ENCODE results near the gene MEIS2. TPM values are rescaled to one million over a fixed set of nuclear protein-coding genes. Genes with fewer than 3 reads are reported as not detected.

MEIS2 gene
- total RNA-seq, 1 experiment from 2014 or later: 17.5 TPM

- Histone ChIP-seq H3K4me1 (ENCODE audit: insufficient read depth, low read length) (no peaks in the 10 kb centered on the region), H4K20me1 (ENCODE audit: low read length) (no peaks in the 10 kb centered on the region), H3K9me3 (ENCODE audit: low read length) (no peaks in the 10 kb centered on the region), H3F3A (ENCODE audit: low read length, unreplicated experiment) (no peaks in the 10 kb centered on the region), H3K4me3 (ENCODE audit: low read length) (no peak overlapping the region), H3K27ac (ENCODE audit: low read length) (no peak overlapping the region), H2AFZ (ENCODE audit: low read length) (no peak overlapping the region), H3K9me2 (replicated peaks; ENCODE audit: low read length) (no peaks in the 10 kb centered on the region), H3K27me3 (ENCODE audit: low read length) (no peaks in the 10 kb centered on the region), H3K9ac (ENCODE audit: low read length) (no peak overlapping the region), H3K4me2 (ENCODE audit: low read length) (no peak overlapping the region), H3K36me3 (ENCODE audit: low read depth, low read length) (no peaks in the 10 kb centered on the region), H3K79me2 (ENCODE audit: low read length) (no peaks in the 10 kb centered on the region)
- POLR2A ChIA-PET (ENCODE audit: unreplicated experiment): no interaction called here
- DNase-seq: no peak
- CTCF ChIA-PET: no interaction called here
- no TSS peak for BruUV-seq (replicated peaks)
- intact Hi-C loops (cut with micrococcal nuclease): no loop called here
- TF ChIP-seq CTCF (conservative IDR thresholded peaks at IDR 0.05; ENCODE audit: low read depth, low read length) (no peak), EZH2 (IDR thresholded peaks at IDR 0.05; ENCODE audit: low read length, unreplicated experiment) (no peak), EZH2phosphoT487 (IDR thresholded peaks at IDR 0.05; ENCODE audit: borderline replicate concordance, low read length) (no peak)
- no peak for ATAC-seq
Observed at GRCh38 chr15:36932070-36932469, 168.3 kb downstream of the MEIS2 start.

- Histone ChIP-seq H3F3A (ENCODE audit: low read length, unreplicated experiment) (no peaks in the 10 kb centered on the region), H3K9ac (ENCODE audit: low read length) (no peak overlapping the region), H3K27me3 (ENCODE audit: low read length) (no peaks in the 10 kb centered on the region), H2AFZ (ENCODE audit: low read length) (no peak overlapping the region), H3K27ac (ENCODE audit: low read length) (no peak overlapping the region), H3K4me3 (ENCODE audit: low read length) (no peak overlapping the region), H3K9me2 (replicated peaks; ENCODE audit: low read length) (no peaks in the 10 kb centered on the region), H4K20me1 (ENCODE audit: low read length) (no peaks in the 10 kb centered on the region), H3K9me3 (ENCODE audit: low read length) (no peaks in the 10 kb centered on the region), H3K4me1 (ENCODE audit: insufficient read depth, low read length) (no peaks in the 10 kb centered on the region), H3K36me3 (ENCODE audit: low read depth, low read length) (no peaks in the 10 kb centered on the region), H3K79me2 (ENCODE audit: low read length) (no peaks in the 10 kb centered on the region), H3K4me2 (ENCODE audit: low read length) (no peak overlapping the region)
- BruUV-seq (replicated peaks): no TSS peak
- ChIA-PET CTCF (no interaction called here), POLR2A (ENCODE audit: unreplicated experiment) (no interaction called here)
- TF ChIP-seq CTCF (conservative IDR thresholded peaks at IDR 0.05; ENCODE audit: low read depth, low read length) (no peak), EZH2phosphoT487 (IDR thresholded peaks at IDR 0.05; ENCODE audit: borderline replicate concordance, low read length) (no peak), EZH2 (IDR thresholded peaks at IDR 0.05; ENCODE audit: low read length, unreplicated experiment) (no peak)
- intact Hi-C loops (cut with micrococcal nuclease): no loop called here
- DNase-seq (no peak), ATAC-seq (no peak)
Observed at GRCh38 chr15:36931434-36931833, 168.9 kb downstream of the MEIS2 start.

- Histone ChIP-seq H4K20me1 (ENCODE audit: low read length) (no peaks in the 10 kb centered on the region), H3K9me2 (replicated peaks; ENCODE audit: low read length) (no peaks in the 10 kb centered on the region), H2AFZ (ENCODE audit: low read length) (no peak overlapping the region), H3K36me3 (ENCODE audit: low read depth, low read length) (no peaks in the 10 kb centered on the region), H3K79me2 (ENCODE audit: low read length) (no peaks in the 10 kb centered on the region), H3K27me3 (ENCODE audit: low read length) (no peaks in the 10 kb centered on the region), H3K4me2 (ENCODE audit: low read length) (no peak overlapping the region), H3K9ac (ENCODE audit: low read length) (no peak overlapping the region), H3K9me3 (ENCODE audit: low read length) (no peaks in the 10 kb centered on the region), H3K4me3 (ENCODE audit: low read length) (no peak overlapping the region), H3F3A (ENCODE audit: low read length, unreplicated experiment) (no peaks in the 10 kb centered on the region), H3K27ac (ENCODE audit: low read length) (no peak overlapping the region), H3K4me1 (ENCODE audit: insufficient read depth, low read length) (no peaks in the 10 kb centered on the region)
- ATAC-seq (no peak), DNase-seq (no peak)
- TF ChIP-seq CTCF (conservative IDR thresholded peaks at IDR 0.05; ENCODE audit: low read depth, low read length): no peak
- no peak for TF ChIP-seq EZH2phosphoT487 (IDR thresholded peaks at IDR 0.05; ENCODE audit: borderline replicate concordance, low read length)
- no peak for TF ChIP-seq EZH2 (IDR thresholded peaks at IDR 0.05; ENCODE audit: low read length, unreplicated experiment)
- BruUV-seq (replicated peaks): no TSS peak
- ChIA-PET POLR2A (ENCODE audit: unreplicated experiment) (no interaction called here), CTCF (no interaction called here)
- intact Hi-C loops (cut with micrococcal nuclease): no loop called here
Observed at GRCh38 chr15:36926427-36926825, 173.9 kb downstream of the MEIS2 start.
